ENCODE results near the gene HACL1. TPM values are rescaled to one million over a fixed set of nuclear protein-coding genes. Genes with fewer than 3 reads are reported as not detected.

Gene HACL1
- total RNA-seq, 3 donors from 2014 or later, result 27.7 to 40.3 (median 28.8) TPM

GRCh38 chr3:15576475-15576874 lies 24.9 kb downstream of the HACL1 start:
- no peak for DNase-seq (ENCODE audit: low spot score in 2 of 2)
- H3K4me1 ChIP-seq, result no peaks in the 10 kb centered on the region
- H3K27me3 ChIP-seq, result no peaks in the 10 kb centered on the region
- intact Hi-C loops (cut with DNase I; ENCODE audit: low total_unique reads), result no loop called here
- TF ChIP-seq CTCF (IDR thresholded peaks at IDR 0.05) (no peak), POLR2AphosphoS5 (IDR thresholded peaks at IDR 0.05) (no peak), POLR2A (IDR thresholded peaks at IDR 0.05) (no peak)
- H3K4me3 ChIP-seq, result no peak overlapping the region
- H3K27ac ChIP-seq, result no peak overlapping the region
- peaks cover 3% of the 10 kb centered on the region for H3K36me3 ChIP-seq
- no peaks in the 10 kb centered on the region for H3K9me3 ChIP-seq

GRCh38 chr3:15575446-15575845 lies 25.9 kb downstream of the HACL1 start:
- Histone ChIP-seq H3K36me3 (no peaks in the 10 kb centered on the region), H3K27ac (no peak overlapping the region), H3K9me3 (no peaks in the 10 kb centered on the region), H3K27me3 (no peaks in the 10 kb centered on the region), H3K4me3 (no peak overlapping the region), H3K4me1 (no peaks in the 10 kb centered on the region)
- no peak for DNase-seq (ENCODE audit: low spot score in 2 of 2)
- TF ChIP-seq POLR2A (IDR thresholded peaks at IDR 0.05), result no peak
- no peak for TF ChIP-seq CTCF (IDR thresholded peaks at IDR 0.05)
- TF ChIP-seq POLR2AphosphoS5 (IDR thresholded peaks at IDR 0.05), result no peak
- intact Hi-C loops (cut with DNase I; ENCODE audit: low total_unique reads), result no loop called here

DNA sequence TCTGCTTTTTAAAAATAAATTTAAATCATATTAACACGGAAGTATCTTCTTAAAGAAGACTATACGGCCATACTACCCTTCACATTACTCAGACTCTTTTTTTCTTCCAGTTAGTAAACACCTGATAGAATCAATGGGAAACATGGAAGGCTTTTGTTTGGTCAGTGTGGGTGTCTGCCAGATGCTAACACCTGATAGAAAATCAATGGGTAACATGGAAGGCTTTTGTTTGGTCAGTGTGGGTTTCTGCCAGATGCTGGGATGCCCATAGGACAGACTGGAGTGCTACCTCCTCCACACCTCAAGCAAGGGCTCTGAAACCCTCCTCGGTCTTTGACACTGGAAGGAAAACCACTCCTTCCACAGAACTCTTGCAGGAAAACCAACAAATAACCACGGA lies 29.2 kb downstream of the HACL1 start:
- Histone ChIP-seq H3K27ac (no peak overlapping the region), H3K9me3 (no peaks in the 10 kb centered on the region), H3K27me3 (no peaks in the 10 kb centered on the region), H3K36me3 (no peaks in the 10 kb centered on the region), H3K4me1 (no peaks in the 10 kb centered on the region), H3K4me3 (no peak overlapping the region)
- TF ChIP-seq POLR2AphosphoS5 (IDR thresholded peaks at IDR 0.05) (no peak), CTCF (IDR thresholded peaks at IDR 0.05) (no peak), POLR2A (IDR thresholded peaks at IDR 0.05) (no peak)
- no peak for DNase-seq (ENCODE audit: low spot score in 2 of 2)
- intact Hi-C loops (cut with DNase I; ENCODE audit: low total_unique reads), result no loop called here

DNA sequence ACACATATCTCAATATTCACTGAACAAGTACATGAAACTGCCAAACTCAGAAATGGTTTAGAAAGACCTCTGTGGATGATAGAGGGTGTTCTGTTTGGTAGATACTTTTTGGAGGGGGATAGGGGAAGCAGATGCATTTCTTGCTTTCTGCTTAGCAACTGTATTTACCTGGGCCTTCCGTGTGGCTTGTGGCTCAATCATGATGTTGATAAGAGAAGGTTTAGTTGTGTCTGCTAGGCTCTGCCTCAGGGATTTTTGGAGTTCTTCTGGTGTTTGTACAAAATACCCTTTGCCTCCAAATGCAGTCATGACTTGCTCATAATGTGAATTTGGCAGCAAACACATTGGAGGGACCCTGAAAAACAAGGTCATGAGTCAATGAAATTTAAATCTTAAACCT lies 38.2 kb downstream of the HACL1 start:
- no peak overlapping the region for H3K4me3 ChIP-seq
- no peaks in the 10 kb centered on the region for H3K9me3 ChIP-seq
- TF ChIP-seq CTCF (IDR thresholded peaks at IDR 0.05), result no peak
- no peak for TF ChIP-seq POLR2A (IDR thresholded peaks at IDR 0.05)
- TF ChIP-seq POLR2AphosphoS5 (IDR thresholded peaks at IDR 0.05), result no peak
- H3K27ac ChIP-seq, result no peak overlapping the region
- no peaks in the 10 kb centered on the region for H3K27me3 ChIP-seq
- H3K36me3 ChIP-seq, result peaks cover 5% of the 10 kb centered on the region
- no peaks in the 10 kb centered on the region for H3K4me1 ChIP-seq
- intact Hi-C loops (cut with DNase I; ENCODE audit: low total_unique reads), result no loop called here
- no peak for DNase-seq (ENCODE audit: low spot score in 2 of 2)

- H3K9me3 ChIP-seq, result no peaks in the 10 kb centered on the region
- peaks cover 5% of the 10 kb centered on the region for H3K36me3 ChIP-seq
- TF ChIP-seq POLR2AphosphoS5 (IDR thresholded peaks at IDR 0.05), result no peak
- no peak for TF ChIP-seq POLR2A (IDR thresholded peaks at IDR 0.05)
- TF ChIP-seq CTCF (IDR thresholded peaks at IDR 0.05), result no peak
- no peak overlapping the region for H3K27ac ChIP-seq
- no peak overlapping the region for H3K4me3 ChIP-seq
- DNase-seq (ENCODE audit: low spot score in 2 of 2), result no peak
- no peaks in the 10 kb centered on the region for H3K4me1 ChIP-seq
- intact Hi-C loops (cut with DNase I; ENCODE audit: low total_unique reads), result no loop called here
- no peaks in the 10 kb centered on the region for H3K27me3 ChIP-seq
These were observed 38.8 kb downstream of the HACL1 start for GRCh38 chr3:15562560-15562959.
